Measurements from ENCODE around the gene POU2F3. TPM values are rescaled to one million over a fixed set of nuclear protein-coding genes. Genes with fewer than 3 reads are reported as not detected.
A peak's percentile ranks its signal among the peaks of the same experiment; 100 is the strongest.

Gene POU2F3
- total and polyA plus RNA-seq, 8 donors = 0.12 to 2.6 (median 0.25) TPM

DNA sequence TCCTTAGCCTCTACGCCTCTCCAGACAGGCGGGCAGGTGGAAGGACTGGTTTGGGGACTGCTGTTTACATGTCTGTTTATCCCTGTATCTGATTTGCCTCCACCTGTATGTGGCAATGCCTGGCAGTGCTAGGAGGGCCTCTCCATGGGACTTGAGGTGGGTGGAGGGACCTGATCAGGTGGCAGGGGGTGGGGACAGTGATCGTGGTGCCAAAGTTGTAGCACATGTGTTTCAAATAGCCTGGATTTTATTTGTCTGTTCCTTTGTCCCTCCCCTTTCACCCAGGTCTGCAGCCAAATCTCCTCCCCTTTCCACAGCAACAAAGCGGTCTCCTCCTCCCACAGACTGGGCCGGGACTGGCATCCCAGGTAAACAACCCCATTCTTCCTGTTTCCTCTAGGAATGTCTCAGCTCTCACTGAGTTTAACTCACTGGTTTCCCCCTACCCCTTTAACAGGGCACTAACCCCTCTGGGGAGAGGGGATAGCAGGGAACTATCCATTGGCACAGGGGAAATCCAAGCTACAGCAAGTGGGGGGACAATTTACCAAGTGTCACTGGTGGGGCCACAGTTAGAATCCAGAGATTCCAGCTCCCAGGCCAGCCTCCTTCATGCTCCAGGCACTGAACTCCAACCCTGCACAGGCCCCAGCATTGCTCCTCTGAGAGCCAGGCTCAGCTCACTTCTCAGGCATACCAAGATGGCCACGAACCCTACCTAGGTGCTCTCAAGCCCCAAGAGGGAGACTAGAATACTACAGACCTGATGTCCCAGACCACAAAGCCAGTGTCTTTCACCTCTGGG lies 62.3 kb downstream of the POU2F3 start:
- DNase-seq (peak in 4 of 6 donors; percentile 54 to 83 (median 62)), FAIRE-seq (no peak), ATAC-seq (peak; percentile 57 to 81 (median 68))
- Histone ChIP-seq H3K9me3 (no peaks in the 10 kb centered on the region), H3K36me3 (no peaks in the 10 kb centered on the region), H3K27ac (peak overlapping the region in 3 of 4 donors; percentile 31 to 78 (median 75)), H3K4me1 (peaks cover 0 to 5% (median 0%) of the 10 kb centered on the region in 3 donors), H3K4me3 (no peak overlapping the region), H3K27me3 (no peaks in the 10 kb centered on the region)
- intact Hi-C loops (cut with DNase I) = loop anchor here in 2 of 3 donors (2.0 to 5.0 kb wide), 2 partner anchors 65 to 127 kb away; no protein-coding TSS in a partner anchor
- WGBS, 2 donors = 25 to 32% methylated on average over 6 of the region's 6 CpGs
- TF ChIP-seq, protein P1, sequence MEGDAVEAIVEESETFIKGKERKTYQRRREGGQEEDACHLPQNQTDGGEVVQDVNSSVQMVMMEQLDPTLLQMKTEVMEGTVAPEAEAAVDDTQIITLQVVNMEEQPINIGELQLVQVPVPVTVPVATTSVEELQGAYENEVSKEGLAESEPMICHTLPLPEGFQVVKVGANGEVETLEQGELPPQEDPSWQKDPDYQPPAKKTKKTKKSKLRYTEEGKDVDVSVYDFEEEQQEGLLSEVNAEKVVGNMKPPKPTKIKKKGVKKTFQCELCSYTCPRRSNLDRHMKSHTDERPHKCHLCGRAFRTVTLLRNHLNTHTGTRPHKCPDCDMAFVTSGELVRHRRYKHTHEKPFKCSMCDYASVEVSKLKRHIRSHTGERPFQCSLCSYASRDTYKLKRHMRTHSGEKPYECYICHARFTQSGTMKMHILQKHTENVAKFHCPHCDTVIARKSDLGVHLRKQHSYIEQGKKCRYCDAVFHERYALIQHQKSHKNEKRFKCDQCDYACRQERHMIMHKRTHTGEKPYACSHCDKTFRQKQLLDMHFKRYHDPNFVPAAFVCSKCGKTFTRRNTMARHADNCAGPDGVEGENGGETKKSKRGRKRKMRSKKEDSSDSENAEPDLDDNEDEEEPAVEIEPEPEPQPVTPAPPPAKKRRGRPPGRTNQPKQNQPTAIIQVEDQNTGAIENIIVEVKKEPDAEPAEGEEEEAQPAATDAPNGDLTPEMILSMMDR (IDR thresholded peaks at IDR 0.05) = no peak

DNA sequence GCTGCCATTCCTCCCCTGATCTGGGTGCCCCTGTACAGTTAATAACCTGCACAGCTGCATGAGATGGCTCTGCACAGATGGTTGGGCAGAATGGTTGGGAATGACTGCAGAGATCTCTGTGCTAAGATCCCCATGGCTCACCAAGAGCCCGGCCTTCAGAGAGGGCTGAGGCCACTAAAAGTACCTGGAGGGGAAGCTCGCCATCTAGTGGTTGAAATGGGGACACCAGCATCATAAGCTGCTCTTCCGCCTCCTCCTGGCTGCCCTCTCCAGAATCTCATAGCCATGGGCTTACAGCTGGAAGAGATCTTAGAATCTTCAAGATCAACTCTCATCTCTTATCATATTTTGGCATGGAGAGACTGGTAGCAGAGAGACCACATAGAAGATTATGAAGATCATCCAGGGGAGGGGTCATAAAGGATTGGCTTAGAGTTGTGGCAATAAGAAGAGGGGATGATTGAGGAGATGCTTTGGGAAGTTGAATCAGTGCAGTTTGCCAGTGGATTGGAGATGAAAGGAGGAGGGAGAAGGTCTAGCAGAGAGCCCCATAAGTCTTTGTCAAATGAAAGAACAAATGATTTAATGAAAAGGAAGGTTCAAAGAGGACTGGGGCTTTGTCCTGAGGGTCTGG lies 63.2 kb downstream of the POU2F3 start:
- Histone ChIP-seq H3K27ac (peak overlapping the region in 2 of 4 donors; percentile 75 to 78), H3K36me3 (no peaks in the 10 kb centered on the region), H3K9me3 (no peaks in the 10 kb centered on the region), H3K27me3 (no peaks in the 10 kb centered on the region), H3K4me3 (no peak overlapping the region), H3K4me1 (peaks cover 0 to 5% (median 0%) of the 10 kb centered on the region in 3 donors)
- ATAC-seq (peak; percentile 55 to 78 (median 74)), FAIRE-seq (no peak), DNase-seq (peak in 4 of 6 donors; percentile 61 to 81 (median 73))
- 22 to 24% methylated on average over 3 of the region's 3 CpGs for WGBS, 2 donors
- intact Hi-C loops (cut with DNase I) = loop anchor here in 2 of 3 donors (2.0 to 5.0 kb wide), 2 partner anchors 66 to 128 kb away; no protein-coding TSS in a partner anchor
- TF ChIP-seq, protein P1 (IDR thresholded peaks at IDR 0.05) = peak; percentile 61 to 92 (median 84)

DNA sequence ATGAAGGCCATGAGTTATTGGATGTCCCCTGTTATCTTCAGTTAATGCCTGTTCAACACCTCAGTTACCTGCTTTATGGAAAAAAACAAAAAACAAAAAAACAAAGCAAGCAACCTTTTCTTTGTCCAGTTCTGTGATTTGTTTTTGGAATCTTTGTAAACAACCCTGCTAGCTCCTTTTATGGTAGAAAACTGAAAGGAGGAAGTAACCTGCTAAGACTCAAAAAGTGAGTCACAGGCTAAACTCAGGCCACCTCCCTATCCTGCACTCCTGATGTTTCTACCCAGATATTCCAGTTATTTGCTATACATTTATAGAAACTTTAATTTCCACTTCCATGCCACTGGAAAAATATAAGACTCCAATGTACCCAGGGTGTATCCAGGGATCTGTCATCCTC lies 64.6 kb downstream of the POU2F3 start:
- Histone ChIP-seq H3K36me3 (no peaks in the 10 kb centered on the region), H3K4me1 (peaks cover 0 to 5% (median 0%) of the 10 kb centered on the region in 3 donors), H3K4me3 (no peak overlapping the region), H3K27ac (peak overlapping the region in 2 of 4 donors; percentile 5 to 78), H3K27me3 (no peaks in the 10 kb centered on the region), H3K9me3 (no peaks in the 10 kb centered on the region)
- ATAC-seq = peak in 1 of 4 donors; percentile 42
- DNase-seq = no peak
- intact Hi-C loops (cut with DNase I) = loop anchor here in 1 of 3 donors (5.0 kb wide), 1 partner anchor 67 kb away; no protein-coding TSS in a partner anchor
- TF ChIP-seq, protein P1 (IDR thresholded peaks at IDR 0.05) = no peak
- FAIRE-seq = no peak

DNA sequence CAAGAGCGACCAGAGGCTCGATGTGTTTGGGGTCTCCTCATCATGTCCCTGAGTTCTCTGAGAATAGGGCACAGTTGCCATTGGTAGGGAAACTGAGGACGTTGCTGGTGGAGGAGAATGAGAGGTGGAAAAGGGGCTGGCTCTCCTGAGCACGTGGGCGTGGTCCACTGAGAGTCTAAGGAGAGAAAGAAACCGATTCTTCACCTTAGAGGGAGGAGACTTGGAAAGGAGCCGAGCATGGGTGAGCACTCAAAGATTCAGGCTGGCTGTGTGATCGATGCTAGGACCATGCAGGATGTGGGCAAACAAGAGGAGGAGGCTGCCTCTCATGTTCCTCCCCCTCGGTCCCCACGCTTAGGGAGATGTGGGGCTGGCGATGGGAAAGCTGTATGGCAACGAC lies 65.3 kb downstream of the POU2F3 start:
- Histone ChIP-seq H3K36me3 (no peaks in the 10 kb centered on the region), H3K4me1 (peaks cover 0 to 5% (median 0%) of the 10 kb centered on the region in 3 donors), H3K9me3 (no peaks in the 10 kb centered on the region), H3K27ac (peak overlapping the region in 2 of 4 donors; percentile 5 to 78), H3K4me3 (no peak overlapping the region), H3K27me3 (no peaks in the 10 kb centered on the region)
- intact Hi-C loops (cut with DNase I) = no loop called here
- TF ChIP-seq, protein P1 (IDR thresholded peaks at IDR 0.05) = no peak
- DNase-seq = no peak
- no peak for ATAC-seq
- FAIRE-seq = no peak
- WGBS, 2 donors = 66 to 70% methylated on average over 12 of the region's 12 CpGs

All from pancreas (tissue), 10 donors.